Measurements from ENCODE around the gene EMCN.

- TF ChIP-seq CTCF (conservative IDR thresholded peaks at IDR 0.05; ENCODE audit: low read length) (no peak), EZH2phosphoT487 (IDR thresholded peaks at IDR 0.05; ENCODE audit: borderline replicate concordance) (no peak)
These were observed 34.0 kb downstream of the EMCN start for GRCh38 chr4:100483796-100484195.

Data from Loucy (cell line).